H1 (cell line): ENCODE data around the gene CTSV. TPM values are rescaled to one million over a fixed set of nuclear protein-coding genes. Genes with fewer than 3 reads are reported as not detected.

Experiments used
- CTCF ChIA-PET: fragments of 300-600 bp; sonication (Branson Sonifier 250); formaldehyde crosslinking; loops from one replicate; lab custom pipeline; 2021; ENCODE audit not compliant: partially characterized antibody; lab: Charles Lee
- POLR2A ChIA-PET: fragments of 300-600 bp; sonication (Branson Sonifier 250); formaldehyde crosslinking; loops from one replicate; lab custom pipeline; 2021; ENCODE audit warnings: inconsistent platforms; ENCODE audit not compliant: partially characterized antibody; lab: Charles Lee
- DNase-seq, 2 experiments: peaks; one replicate each; pipeline versions ENCODE4 v3.0.0 to v3.0.0-alpha.2; 2010 to 2022; ENCODE audit warnings: low spot score in 2 of 2, low read depth in 1 of 2, mixed read lengths in 1 of 2
- FAIRE-seq: peaks from 2 replicates; lab custom pipeline; 2011; peaks lifted over from hg19 to GRCh38; lab: Jason Lieb, UNC
- H2AFZ ChIP-seq: 2 replicates; pipeline ENCODE4 v1.8.1; 2012; ENCODE audit warnings: low read length, inconsistent platforms
- H2AK5ac ChIP-seq: 2 replicates; pipeline ENCODE4 v1.6.1; 2013; ENCODE audit warnings: low read depth, low read length
- H2BK120ac ChIP-seq: replicated peaks from 2 replicates; pipeline ENCODE3; 2013; ENCODE audit warnings: low read depth, low read length, inconsistent platforms
- H2BK12ac ChIP-seq: 2 replicates; pipeline ENCODE4 v1.6.1; 2013; ENCODE audit warnings: low read depth, low read length
- H2BK15ac ChIP-seq: 2 replicates; pipeline ENCODE4 v1.6.1; 2013; ENCODE audit warnings: low read length
- H2BK20ac ChIP-seq: 2 replicates; pipeline ENCODE4 v1.6.1; 2013; ENCODE audit warnings: low read length
- H2BK5ac ChIP-seq: 2 replicates; pipeline ENCODE4 v1.6.1; 2013; ENCODE audit warnings: low read depth, low read length
- H3K14ac ChIP-seq: 2 replicates; pipeline ENCODE4 v1.6.1; 2013; ENCODE audit warnings: inconsistent platforms; ENCODE audit not compliant: insufficient read length
- H3K18ac ChIP-seq: 2 replicates; pipeline ENCODE4 v1.6.1; 2013; ENCODE audit warnings: low read length; ENCODE audit errors: extremely low read depth
- H3K23ac ChIP-seq: 2 replicates; pipeline ENCODE4 v1.6.1; 2013; ENCODE audit warnings: inconsistent platforms; ENCODE audit not compliant: insufficient read length
- H3K23me2 ChIP-seq: 2 replicates; pipeline ENCODE4 v1.6.1; 2013; ENCODE audit warnings: low read depth, low read length
- H3K27ac ChIP-seq: 2 replicates; pipeline ENCODE4 v1.6.1; 2011; ENCODE audit warnings: low read depth, low read length, inconsistent platforms
- H3K27me3 ChIP-seq, 4 experiments: replicated peaks in 1 of 4; 1 replicate in 1 of 4; 2 replicates in 3 of 4; pipeline versions ENCODE4 v1.6.1 to v1.8.1; 2011 to 2013; ENCODE audit warnings: low read length in 3 of 4, mild to moderate bottlenecking in 3 of 4, inconsistent platforms in 2 of 4, mixed read lengths in 2 of 4, moderate library complexity in 1 of 4; ENCODE audit not compliant: control insufficient read depth in 3 of 4, insufficient read depth in 3 of 4; ENCODE audit errors: extremely low read depth in 1 of 4
- H3K36me3 ChIP-seq, 4 experiments: 2 replicates each; pipeline versions ENCODE4 v1.6.1 to v1.8.1; 2011 to 2013; ENCODE audit warnings: mild to moderate bottlenecking in 4 of 4, low read length in 3 of 4, moderate library complexity in 2 of 4, control low read depth in 1 of 4, inconsistent platforms in 1 of 4; ENCODE audit not compliant: insufficient read depth in 4 of 4, control insufficient read depth in 2 of 4
- H3K4ac ChIP-seq: replicated peaks from 2 replicates; pipeline ENCODE3; 2013; ENCODE audit warnings: low read length, low read depth, mixed read lengths, inconsistent platforms; ENCODE audit not compliant: insufficient read length
- H3K4me1 ChIP-seq, 4 experiments: replicated peaks in 1 of 4; 1 replicate in 1 of 4; 2 replicates in 3 of 4; pipeline versions ENCODE4 v1.6.1 to v1.8.1; 2011 to 2013; ENCODE audit warnings: low read length in 3 of 4, inconsistent platforms in 2 of 4, mixed read lengths in 1 of 4; ENCODE audit not compliant: insufficient read depth in 4 of 4, control insufficient read depth in 3 of 4
- H3K4me2 ChIP-seq, 2 experiments: 2 replicates each; pipeline versions ENCODE4 v1.6.1 to v1.8.1; 2011 to 2013; ENCODE audit warnings: low read depth in 2 of 2, low read length in 2 of 2, control low read depth in 1 of 2, inconsistent platforms in 1 of 2, mild to moderate bottlenecking in 1 of 2; ENCODE audit not compliant: insufficient read depth in 1 of 2
- H3K4me3 ChIP-seq, 4 experiments: fragments of 200-600, 300-600 bp in 1 of 4; sonication (generic), shearing (Covaris generic), sonication (Bioruptor Twin) in 1 of 4; 2 replicates each; pipeline versions ENCODE4 v1.5.1 to v1.8.1; 2011 to 2016; ENCODE audit warnings: low read length in 4 of 4, low read depth in 3 of 4, control low read depth in 2 of 4, inconsistent platforms in 2 of 4, mild to moderate bottlenecking in 2 of 4, mixed read lengths in 1 of 4, moderate library complexity in 1 of 4; ENCODE audit not compliant: insufficient read depth in 2 of 4; ENCODE audit errors: extremely low read depth in 1 of 4
- H3K56ac ChIP-seq: replicated peaks from 2 replicates; pipeline ENCODE3; 2013; ENCODE audit warnings: low read depth, mild to moderate bottlenecking, mixed read lengths, low read length, inconsistent platforms; ENCODE audit not compliant: insufficient read length
- H3K79me1 ChIP-seq: 2 replicates; pipeline ENCODE4 v1.6.1; 2013; ENCODE audit warnings: low read depth, low read length, control low read depth
- H3K79me2 ChIP-seq, 2 experiments: 2 replicates each; pipeline versions ENCODE4 v1.6.1 to v1.8.1; 2012 to 2013; ENCODE audit warnings: low read length in 2 of 2, mild to moderate bottlenecking in 2 of 2, inconsistent platforms in 1 of 2; ENCODE audit not compliant: insufficient read depth in 2 of 2, control insufficient read depth in 1 of 2
- H3K9ac ChIP-seq, 4 experiments: replicated peaks in 1 of 4; 1 replicate in 1 of 4; 2 replicates in 3 of 4; pipeline versions ENCODE4 v1.6.1 to v1.8.1; 2011 to 2013; ENCODE audit warnings: low read depth in 3 of 4, low read length in 3 of 4, control low read depth in 2 of 4, mild to moderate bottlenecking in 2 of 4, moderate library complexity in 2 of 4, inconsistent platforms in 1 of 4; ENCODE audit errors: extremely low read depth in 1 of 4
- H3K9me3 ChIP-seq, 2 experiments: 2 replicates each; pipeline versions ENCODE4 v1.6.1 to v1.8.1; 2012 to 2013; ENCODE audit warnings: mild to moderate bottlenecking in 2 of 2, moderate library complexity in 2 of 2, control low read depth in 1 of 2, inconsistent platforms in 1 of 2, low read depth in 1 of 2, low read length in 1 of 2, mixed read lengths in 1 of 2; ENCODE audit not compliant: insufficient read depth in 2 of 2
- H4K20me1 ChIP-seq, 2 experiments: replicated peaks in 1 of 2; 2 replicates each; pipeline versions ENCODE3 to v1.8.1; 2011 to 2013; ENCODE audit warnings: inconsistent platforms in 2 of 2, low read length in 2 of 2, mild to moderate bottlenecking in 1 of 2; ENCODE audit not compliant: insufficient read depth in 2 of 2, control insufficient read depth in 1 of 2
- H4K5ac ChIP-seq: 2 replicates; pipeline ENCODE4 v1.6.1; 2013; ENCODE audit warnings: low read length, low read depth, mixed read lengths, inconsistent platforms; ENCODE audit not compliant: insufficient read length
- H4K8ac ChIP-seq: 2 replicates; pipeline ENCODE4 v1.8.0; 2013; ENCODE audit warnings: mild to moderate bottlenecking, moderate library complexity, low read length, inconsistent platforms; ENCODE audit not compliant: insufficient read depth; ENCODE audit errors: extremely low read depth
- H4K91ac ChIP-seq: replicated peaks from 2 replicates; pipeline ENCODE3; 2013; ENCODE audit warnings: low read length, mixed read lengths, inconsistent platforms; ENCODE audit not compliant: insufficient read length
- ATF2 ChIP-seq: IDR thresholded peaks from 2 replicates; pipeline ENCODE4 v1.6.1; 2012; ENCODE audit warnings: low read length, inconsistent platforms
- CBX5 ChIP-seq: fragments of 300-800, 300-1000 bp; sonication (generic); IDR thresholded peaks from 2 replicates; pipeline ENCODE4 v1.7.1; 2016; ENCODE audit warnings: antibody characterized with exemption, low read length, low read depth
- EGR1 ChIP-seq: IDR thresholded peaks from 2 replicates; pipeline ENCODE4 v1.6.1; 2011; ENCODE audit warnings: low read depth, low read length, borderline replicate concordance
- GTF2F1 ChIP-seq: IDR thresholded peaks from 2 replicates; pipeline ENCODE4 v1.6.1; 2012; ENCODE audit warnings: low read depth, low read length, improper control_type of control experiment, borderline replicate concordance
- JUN ChIP-seq: IDR thresholded peaks from 2 replicates; pipeline ENCODE4 v1.6.1; 2011; ENCODE audit warnings: low read depth, mild to moderate bottlenecking, improper control_type of control experiment, low read length
- KDM4A ChIP-seq: IDR thresholded peaks from one replicate; pipeline ENCODE4 v1.7.1; 2012; ENCODE audit warnings: low read depth, mild to moderate bottlenecking, moderate library complexity, low read length, inconsistent platforms; ENCODE audit not compliant: severe bottlenecking
- POU5F1 ChIP-seq: IDR thresholded peaks from 2 replicates; pipeline ENCODE4 v1.6.1; 2011; ENCODE audit warnings: low read depth, mild to moderate bottlenecking, low read length, moderate library complexity
- RBBP5 ChIP-seq: IDR thresholded peaks from 2 replicates; pipeline ENCODE4 v1.7.1; 2012; ENCODE audit warnings: low read depth, mild to moderate bottlenecking, inconsistent platforms, low read length, moderate library complexity, borderline replicate concordance
- SAP30 ChIP-seq: fragments of 300-600 bp; sonication (generic); IDR thresholded peaks from 2 replicates; pipeline ENCODE4 v1.7.1; 2012; ENCODE audit warnings: low read length, moderate library complexity, mild to moderate bottlenecking, inconsistent platforms; ENCODE audit not compliant: insufficient read depth, insufficient replicate concordance
- SIX5 ChIP-seq: IDR thresholded peaks from 2 replicates; pipeline ENCODE4 v1.6.1; 2011; ENCODE audit warnings: mild to moderate bottlenecking, low read depth, low read length
- SP4 ChIP-seq: IDR thresholded peaks from 2 replicates; pipeline ENCODE4 v1.6.1; 2012; ENCODE audit warnings: low read length, inconsistent platforms
- SRF ChIP-seq: IDR thresholded peaks from 2 replicates; pipeline ENCODE4 v1.6.1; 2011; ENCODE audit warnings: mild to moderate bottlenecking, low read depth, low read length, moderate library complexity
- YY1 ChIP-seq: IDR thresholded peaks from 2 replicates; pipeline ENCODE4 v1.6.1; 2011; ENCODE audit warnings: low read depth, mild to moderate bottlenecking, low read length
- WGBS, 2 experiments: shearing (Covaris generic) in 1 of 2; methylation state at CpG; one replicate each; pipeline versions ENCODE4 v1.1.6 to v1.1.7; 2013 to 2015; ENCODE audit warnings: low lambda C conversion rate in 2 of 2, mixed read lengths in 2 of 2, inconsistent platforms in 1 of 2, low coverage in 1 of 2, missing lambda C conversion rate in 1 of 2; ENCODE audit not compliant: insufficient replicate concordance in 2 of 2, insufficient coverage in 1 of 2, insufficient read length in 1 of 2; ENCODE audit errors: extremely low coverage in 1 of 2, missing lambda C conversion rate in 1 of 2; 5-methylcytosine and 5-hydroxymethylcytosine counted together
- polyA plus RNA-seq, 7 experiments: library from polyadenylated mRNA; depleted of rRNA in 3 of 7; stranded (reverse) in 5 of 7; unstranded in 2 of 7; fragments of >200 nt in 5 of 7; fragments of 200-250 nt in 2 of 7; gene quantifications; 1 replicate in 5 of 7; 2 replicates in 1 of 7; 4 replicates in 1 of 7; pipeline versions ENCODE4 v1.2.1 to v1.2.3, GENCODE V29; 2011 to 2013; ENCODE audit warnings: missing spikeins in 2 of 7, mixed read lengths in 2 of 7
- total RNA-seq: library from RNA; stranded (reverse); fragmentation: NEBNext Ultra II Directional; extraction: Animal tissue kit (Norgen Biotek cat#: 25700); gene quantifications from 2 replicates; pipeline ENCODE4 v1.2.1, GENCODE V29; 2021

CTSV gene
- total and polyA plus RNA-seq, 2 of the 8 experiments (the other 6 are each of a cell fraction or from before 2014, with no cell fraction given) = 91.0 to 114 TPM

- no peak overlapping the region for H3K23ac ChIP-seq
- CTCF ChIA-PET = interaction anchor here (0.6 to 2.3 kb wide), 3 partner anchors 11 to 83 kb away, joined by 3 to 5 read pairs (median 3); no protein-coding TSS in a partner anchor
- H3K79me2 ChIP-seq = no peaks in the 10 kb centered on the region
- peaks cover 0 to 4% of the 10 kb centered on the region in 2 experiments; a peak in 2 of 4 replicates for H3K9me3 ChIP-seq
- no peaks in the 10 kb centered on the region for H4K20me1 ChIP-seq
- H2BK120ac ChIP-seq = peak overlapping the region; percentile 73
- no peak overlapping the region for H3K56ac ChIP-seq
- peaks cover 0 to 13% (median 6%) of the 10 kb centered on the region in 4 experiments; a peak in 5 of 7 replicates for H3K4me1 ChIP-seq
- H2AFZ ChIP-seq = no peak overlapping the region
- WGBS, 2 experiments = 69% methylated on average over 5 of the region's 5 CpGs; no CpG with 5 or more reads in 1 of the 2 experiments
- no peak overlapping the region for H3K14ac ChIP-seq
- H4K5ac ChIP-seq = no peak overlapping the region
- no peak overlapping the region for H3K9ac ChIP-seq
- no peak overlapping the region for H4K8ac ChIP-seq
- no peaks in the 10 kb centered on the region for H3K23me2 ChIP-seq
- FAIRE-seq (no peak), DNase-seq (peak in 1 of 2 experiments; percentile 42)
- no peak overlapping the region for H3K4me2 ChIP-seq
- no peak overlapping the region for H2BK12ac ChIP-seq
- H2BK15ac ChIP-seq = no peak overlapping the region
- no peaks in the 10 kb centered on the region for H3K79me1 ChIP-seq
- H2BK5ac ChIP-seq = no peak overlapping the region
- no peak overlapping the region for H3K27ac ChIP-seq
- H3K4ac ChIP-seq = no peak overlapping the region
- no peak overlapping the region for H2AK5ac ChIP-seq
- POLR2A ChIA-PET = interaction anchor here (0.9 to 1.4 kb wide), 2 partner anchors 13 to 177 kb away, joined by 3 to 7 read pairs; no protein-coding TSS in a partner anchor
- H3K27me3 ChIP-seq = no peaks in the 10 kb centered on the region
- no peak overlapping the region for H3K4me3 ChIP-seq
- H3K18ac ChIP-seq = no peak overlapping the region; the same call in 1 of the 2 replicates
- peak overlapping the region; percentile 8 for H4K91ac ChIP-seq
- H2BK20ac ChIP-seq = no peak overlapping the region
- H3K36me3 ChIP-seq = no peaks in the 10 kb centered on the region
- TF ChIP-seq SIX5 (no peak), CBX5 (no peak), YY1 (no peak), SP4 (no peak), EGR1 (no peak), SAP30 (no peak), RBBP5 (no peak), SRF (no peak), JUN (no peak), POU5F1 (no peak), GTF2F1 (no peak), KDM4A (no peak), ATF2 (no peak)
Observed at GRCh38 chr9:97045300-97045699, 6.4 kb upstream of the CTSV start.
